Smooth muscle cell (in vitro differentiated cells): ENCODE measurements around the gene FTSJ1. TPM values are rescaled to one million over a fixed set of nuclear protein-coding genes. Genes with fewer than 3 reads are reported as not detected.

Experiments
- DNase-seq: peaks from one replicate; lab custom pipeline; 2025; ENCODE audit not compliant: unreplicated experiment; lab: John Stamatoyannopoulos, UW
- H2AFZ ChIP-seq: fragments of 200-600 bp; sonication (generic); 2 replicates; pipeline ENCODE4 v1.6.0; 2016; ENCODE audit warnings: antibody characterized with exemption, low read depth, mild to moderate bottlenecking
- H3F3A ChIP-seq: fragments of 200-600 bp; sonication (generic); 2 replicates; pipeline ENCODE4 v1.6.0; 2017; ENCODE audit warnings: antibody characterized with exemption, low read depth
- H3K27ac ChIP-seq: fragments of 200-600 bp; sonication (generic); 2 replicates; pipeline ENCODE4 v1.5.1; 2016; ENCODE audit warnings: low read depth, mild to moderate bottlenecking
- H3K27me3 ChIP-seq: fragments of 200-600 bp; sonication (generic); 2 replicates; pipeline ENCODE4 v1.6.1; 2016; ENCODE audit warnings: low read depth, mild to moderate bottlenecking
- H3K36me3 ChIP-seq: fragments of 200-600 bp; sonication (generic); 2 replicates; pipeline ENCODE4 v1.5.1; 2016; ENCODE audit warnings: low read depth
- H3K4me1 ChIP-seq: fragments of 200-600 bp; sonication (generic); 2 replicates; pipeline ENCODE4 v1.5.1; 2016; ENCODE audit warnings: low read depth
- H3K4me2 ChIP-seq: fragments of 200-600 bp; sonication (generic); 2 replicates; pipeline ENCODE4 v1.6.0; 2016; ENCODE audit warnings: mild to moderate bottlenecking
- H3K4me3 ChIP-seq: fragments of 200-600 bp; sonication (generic); 2 replicates; pipeline ENCODE4 v1.5.1; 2016; ENCODE audit warnings: mild to moderate bottlenecking
- H3K79me2 ChIP-seq: fragments of 200-600 bp; sonication (generic); 2 replicates; pipeline ENCODE4 v1.6.0; 2016; ENCODE audit warnings: low read depth, mild to moderate bottlenecking
- H3K9ac ChIP-seq: fragments of 200-600 bp; sonication (generic); 2 replicates; pipeline ENCODE4 v1.6.0; 2016; ENCODE audit warnings: low read depth
- H3K9me3 ChIP-seq: fragments of 200-600 bp; sonication (generic); replicated peaks from 2 replicates; pipeline ENCODE4 v1.5.1; 2016; ENCODE audit warnings: low read depth
- H4K20me1 ChIP-seq: fragments of 200-600 bp; sonication (generic); 2 replicates; pipeline ENCODE4 v1.6.0; 2016; ENCODE audit warnings: low read depth
- WGBS: methylation state at CpG from one replicate; pipeline ENCODE4 v1.1.7; 2016; ENCODE audit warnings: low lambda C conversion rate; 5-methylcytosine and 5-hydroxymethylcytosine counted together
- polyA plus RNA-seq: library from polyadenylated mRNA; unstranded; fragments of >200 nt; fragmentation: Nextera tagmentation; extraction: Ambion mirVana; gene quantifications from 2 replicates; pipeline ENCODE4 v1.2.1, GENCODE V29; 2016
- total RNA-seq: library from RNA; depleted of rRNA; stranded (reverse); fragments of >200 nt; gene quantifications from 2 replicates; pipeline ENCODE4 v1.2.3, GENCODE V29; 2014
- TF ChIP-seq, protein P1 (sequence below): fragments of 200-600 bp; sonication (generic); IDR thresholded peaks from 2 replicates; pipeline ENCODE4 v1.5.1; 2017; ENCODE audit warnings: borderline replicate concordance, mild to moderate bottlenecking, antibody characterized with exemption; ENCODE audit not compliant: insufficient read depth, poor library complexity, severe bottlenecking

FTSJ1 gene
- total and polyA plus RNA-seq, 2 experiments from 2014 or later, result 60.6 to 80.8 TPM

- Histone ChIP-seq H3K36me3 (no peaks in the 10 kb centered on the region), H3K9ac (no peak overlapping the region), H2AFZ (no peak overlapping the region), H3F3A (no peaks in the 10 kb centered on the region), H3K79me2 (no peaks in the 10 kb centered on the region), H3K4me1 (no peaks in the 10 kb centered on the region), H3K4me3 (no peak overlapping the region), H3K9me3 (no peaks in the 10 kb centered on the region), H4K20me1 (no peaks in the 10 kb centered on the region), H3K4me2 (no peak overlapping the region), H3K27me3 (no peaks in the 10 kb centered on the region), H3K27ac (no peak overlapping the region)
- no peak for DNase-seq
- TF ChIP-seq, protein P1, sequence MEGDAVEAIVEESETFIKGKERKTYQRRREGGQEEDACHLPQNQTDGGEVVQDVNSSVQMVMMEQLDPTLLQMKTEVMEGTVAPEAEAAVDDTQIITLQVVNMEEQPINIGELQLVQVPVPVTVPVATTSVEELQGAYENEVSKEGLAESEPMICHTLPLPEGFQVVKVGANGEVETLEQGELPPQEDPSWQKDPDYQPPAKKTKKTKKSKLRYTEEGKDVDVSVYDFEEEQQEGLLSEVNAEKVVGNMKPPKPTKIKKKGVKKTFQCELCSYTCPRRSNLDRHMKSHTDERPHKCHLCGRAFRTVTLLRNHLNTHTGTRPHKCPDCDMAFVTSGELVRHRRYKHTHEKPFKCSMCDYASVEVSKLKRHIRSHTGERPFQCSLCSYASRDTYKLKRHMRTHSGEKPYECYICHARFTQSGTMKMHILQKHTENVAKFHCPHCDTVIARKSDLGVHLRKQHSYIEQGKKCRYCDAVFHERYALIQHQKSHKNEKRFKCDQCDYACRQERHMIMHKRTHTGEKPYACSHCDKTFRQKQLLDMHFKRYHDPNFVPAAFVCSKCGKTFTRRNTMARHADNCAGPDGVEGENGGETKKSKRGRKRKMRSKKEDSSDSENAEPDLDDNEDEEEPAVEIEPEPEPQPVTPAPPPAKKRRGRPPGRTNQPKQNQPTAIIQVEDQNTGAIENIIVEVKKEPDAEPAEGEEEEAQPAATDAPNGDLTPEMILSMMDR, result no peak
Measured at GRCh38 chrX:48450076-48450475, 25.9 kb upstream of the FTSJ1 start.

GRCh38 chrX:48451708-48452107, 24.3 kb upstream of the FTSJ1 start:
- Histone ChIP-seq H3K79me2 (no peaks in the 10 kb centered on the region), H3K4me3 (no peak overlapping the region), H3K27me3 (no peaks in the 10 kb centered on the region), H3K27ac (no peak overlapping the region), H3K4me1 (no peaks in the 10 kb centered on the region), H3K4me2 (no peak overlapping the region), H4K20me1 (no peaks in the 10 kb centered on the region), H2AFZ (no peak overlapping the region), H3F3A (no peaks in the 10 kb centered on the region), H3K9ac (no peak overlapping the region), H3K9me3 (no peaks in the 10 kb centered on the region), H3K36me3 (no peaks in the 10 kb centered on the region)
- TF ChIP-seq, protein P1, result no peak
- 46% methylated on average over 4 of the region's 4 CpGs for WGBS
- no peak for DNase-seq

- Histone ChIP-seq H3K36me3 (no peaks in the 10 kb centered on the region), H3K4me3 (no peak overlapping the region), H3K27ac (no peak overlapping the region), H3K9ac (no peak overlapping the region), H3K9me3 (no peaks in the 10 kb centered on the region), H2AFZ (no peak overlapping the region), H3K79me2 (no peaks in the 10 kb centered on the region), H3K4me2 (no peak overlapping the region), H3K27me3 (no peaks in the 10 kb centered on the region), H3K4me1 (no peaks in the 10 kb centered on the region), H3F3A (no peaks in the 10 kb centered on the region), H4K20me1 (no peaks in the 10 kb centered on the region)
- TF ChIP-seq, protein P1, result no peak
- no peak for DNase-seq
- 81% methylated on average over 6 of the region's 6 CpGs for WGBS
Measured at GRCh38 chrX:48456628-48457331, 19.2 kb upstream of the FTSJ1 start.

GRCh38 chrX:48458711-48459110, 17.3 kb upstream of the FTSJ1 start:
- Histone ChIP-seq H3K27me3 (no peaks in the 10 kb centered on the region), H3K9me3 (no peaks in the 10 kb centered on the region), H2AFZ (no peak overlapping the region), H4K20me1 (no peaks in the 10 kb centered on the region), H3F3A (no peaks in the 10 kb centered on the region), H3K79me2 (no peaks in the 10 kb centered on the region), H3K4me3 (no peak overlapping the region), H3K4me1 (no peaks in the 10 kb centered on the region), H3K9ac (no peak overlapping the region), H3K27ac (no peak overlapping the region), H3K36me3 (no peaks in the 10 kb centered on the region), H3K4me2 (no peak overlapping the region)
- TF ChIP-seq, protein P1, result no peak
- DNase-seq, result no peak
- 90% methylated on average over 6 of the region's 6 CpGs for WGBS
